SIG-M5 treated with dmso at 0.1 percent for 504 hours (cell line): Measurements from ENCODE around the gene DTYMK.

Experiments
- DNase-seq: peaks from one replicate; lab custom pipeline; 2025; ENCODE audit not compliant: unreplicated experiment; lab: John Stamatoyannopoulos, UW

Gene DTYMK

GRCh38 chr2:241706537-241706936, 19.9 kb upstream of the DTYMK start:
- DNase-seq, result no peak

- DNase-seq, result no peak
Observed at GRCh38 chr2:241703032-241703604, 16.5 kb upstream of the DTYMK start.

GRCh38 chr2:241702155-241703031, 15.8 kb upstream of the DTYMK start:
- peak; percentile 73 for DNase-seq

- DNase-seq, result peak; percentile 85
Observed at GRCh38 chr2:241701399-241702154, 15.0 kb upstream of the DTYMK start, which contains the start of gene ING5. ING5 (plus strand) TSS chr2:241702039; CDS start chr2:241702066, 27 bp downstream.

GRCh38 chr2:241701149-241701398, 14.5 kb upstream of the DTYMK start:
- DNase-seq, result peak; percentile 89

GRCh38 chr2:241695651-241696050, 9.0 kb upstream of the DTYMK start:
- DNase-seq, result no peak

- DNase-seq, result no peak
Observed at GRCh38 chr2:241692448-241692847, 5.8 kb upstream of the DTYMK start.

GRCh38 chr2:241690202-241690717, 3.6 kb upstream of the DTYMK start:
- no peak for DNase-seq

GRCh38 chr2:241689306-241689705, 2.7 kb upstream of the DTYMK start:
- peak; percentile 30 for DNase-seq

- no peak for DNase-seq
Observed at GRCh38 chr2:241686324-241686649, 328 bp downstream of the DTYMK start.

GRCh38 chr2:241680827-241681599, 5.6 kb downstream of the DTYMK start:
- DNase-seq, result no peak

- DNase-seq, result no peak
Observed at GRCh38 chr2:241680044-241680443, 6.6 kb downstream of the DTYMK start.

GRCh38 chr2:241678784-241679540, 7.7 kb downstream of the DTYMK start:
- no peak for DNase-seq

GRCh38 chr2:241678307-241678706, 8.3 kb downstream of the DTYMK start:
- DNase-seq, result no peak

GRCh38 chr2:241677392-241677791, 9.2 kb downstream of the DTYMK start:
- DNase-seq, result no peak

- DNase-seq, result no peak
Observed at GRCh38 chr2:241676665-241677064, 9.9 kb downstream of the DTYMK start.

- DNase-seq, result no peak
Observed at GRCh38 chr2:241675885-241676284, 10.7 kb downstream of the DTYMK start.

GRCh38 chr2:241673797-241674725, 12.6 kb downstream of the DTYMK start:
- DNase-seq, result no peak

GRCh38 chr2:241673189-241673663, 13.4 kb downstream of the DTYMK start:
- no peak for DNase-seq
